ENCODE measurements around the gene CCR3.

Gene CCR3

GRCh38 chr3:46291046-46291445 is 48.8 kb downstream of the CCR3 start:
- no peaks in the 10 kb centered on the region for H3K9me3 ChIP-seq (ENCODE audit: insufficient read depth, low read length)
- TF ChIP-seq YY1 (IDR thresholded peaks at IDR 0.05; ENCODE audit: insufficient read depth, insufficient read length) (no peak), SUZ12 (IDR thresholded peaks at IDR 0.05; ENCODE audit: extremely low read depth, insufficient read depth, insufficient read length) (no peak), ZNF274 (IDR thresholded peaks at IDR 0.05; ENCODE audit: low read depth, low read length) (no peak)
- no peaks in the 10 kb centered on the region for H3K27me3 ChIP-seq (ENCODE audit: insufficient read depth, insufficient read length)
- H3K9ac ChIP-seq (ENCODE audit: insufficient read length, low read depth): no peak overlapping the region
- H3K4me3 ChIP-seq (ENCODE audit: insufficient read length, low read depth): no peak overlapping the region
- no peaks in the 10 kb centered on the region for H3K36me3 ChIP-seq (ENCODE audit: insufficient read depth, insufficient read length, low read length)
- no peak for DNase-seq (ENCODE audit: low read depth, low spot score)
- H3K4me1 ChIP-seq (ENCODE audit: insufficient read depth, insufficient read length): no peaks in the 10 kb centered on the region

- H3K9ac ChIP-seq (ENCODE audit: insufficient read length, low read depth): no peak overlapping the region
- H3K4me3 ChIP-seq (ENCODE audit: insufficient read length, low read depth): no peak overlapping the region
- H3K36me3 ChIP-seq (ENCODE audit: insufficient read depth, insufficient read length, low read length): no peaks in the 10 kb centered on the region
- H3K4me1 ChIP-seq (ENCODE audit: insufficient read depth, insufficient read length): no peaks in the 10 kb centered on the region
- no peak for DNase-seq (ENCODE audit: low read depth, low spot score)
- no peaks in the 10 kb centered on the region for H3K27me3 ChIP-seq (ENCODE audit: insufficient read depth, insufficient read length)
- no peaks in the 10 kb centered on the region for H3K9me3 ChIP-seq (ENCODE audit: insufficient read depth, low read length)
- TF ChIP-seq SUZ12 (IDR thresholded peaks at IDR 0.05; ENCODE audit: extremely low read depth, insufficient read depth, insufficient read length) (no peak), YY1 (IDR thresholded peaks at IDR 0.05; ENCODE audit: insufficient read depth, insufficient read length) (no peak), ZNF274 (IDR thresholded peaks at IDR 0.05; ENCODE audit: low read depth, low read length) (no peak)
These were observed 50.9 kb downstream of the CCR3 start for GRCh38 chr3:46293035-46293724.

- Histone ChIP-seq H3K9me3 (ENCODE audit: insufficient read depth, low read length) (no peaks in the 10 kb centered on the region), H3K4me3 (ENCODE audit: insufficient read length, low read depth) (no peak overlapping the region), H3K9ac (ENCODE audit: insufficient read length, low read depth) (no peak overlapping the region)
These were observed 52.0 kb downstream of the CCR3 start for GRCh38 chr3:46293991-46294833.

GRCh38 chr3:46296826-46297225 is 54.6 kb downstream of the CCR3 start:
- no peak overlapping the region for H3K4me3 ChIP-seq (ENCODE audit: insufficient read length, low read depth)
- H3K4me1 ChIP-seq (ENCODE audit: insufficient read depth, insufficient read length): no peaks in the 10 kb centered on the region
- H3K36me3 ChIP-seq (ENCODE audit: insufficient read depth, insufficient read length, low read length): no peaks in the 10 kb centered on the region
- H3K9ac ChIP-seq (ENCODE audit: insufficient read length, low read depth): no peak overlapping the region
- TF ChIP-seq YY1 (IDR thresholded peaks at IDR 0.05; ENCODE audit: insufficient read depth, insufficient read length): no peak
- no peak for TF ChIP-seq SUZ12 (IDR thresholded peaks at IDR 0.05; ENCODE audit: extremely low read depth, insufficient read depth, insufficient read length)
- TF ChIP-seq ZNF274 (IDR thresholded peaks at IDR 0.05; ENCODE audit: low read depth, low read length): no peak
- DNase-seq (ENCODE audit: low read depth, low spot score): no peak
- no peaks in the 10 kb centered on the region for H3K9me3 ChIP-seq (ENCODE audit: insufficient read depth, low read length)
- no peaks in the 10 kb centered on the region for H3K27me3 ChIP-seq (ENCODE audit: insufficient read depth, insufficient read length)

More at GRCh38 chr3:46293991-46294833, 52.0 kb downstream of the CCR3 start:
- no peak for DNase-seq (ENCODE audit: low read depth, low spot score)
- no peaks in the 10 kb centered on the region for H3K36me3 ChIP-seq (ENCODE audit: insufficient read depth, insufficient read length, low read length)
- TF ChIP-seq YY1 (IDR thresholded peaks at IDR 0.05; ENCODE audit: insufficient read depth, insufficient read length) (no peak), ZNF274 (IDR thresholded peaks at IDR 0.05; ENCODE audit: low read depth, low read length) (no peak), SUZ12 (IDR thresholded peaks at IDR 0.05; ENCODE audit: extremely low read depth, insufficient read depth, insufficient read length) (no peak)
- H3K27me3 ChIP-seq (ENCODE audit: insufficient read depth, insufficient read length): no peaks in the 10 kb centered on the region
- H3K4me1 ChIP-seq (ENCODE audit: insufficient read depth, insufficient read length): no peaks in the 10 kb centered on the region

GRCh38 chr3:46297658-46298423 is 55.6 kb downstream of the CCR3 start:
- no peak for TF ChIP-seq YY1 (IDR thresholded peaks at IDR 0.05; ENCODE audit: insufficient read depth, insufficient read length)
- no peak for TF ChIP-seq SUZ12 (IDR thresholded peaks at IDR 0.05; ENCODE audit: extremely low read depth, insufficient read depth, insufficient read length)
- TF ChIP-seq ZNF274 (IDR thresholded peaks at IDR 0.05; ENCODE audit: low read depth, low read length): no peak
- no peaks in the 10 kb centered on the region for H3K4me1 ChIP-seq (ENCODE audit: insufficient read depth, insufficient read length)
- H3K36me3 ChIP-seq (ENCODE audit: insufficient read depth, insufficient read length, low read length): no peaks in the 10 kb centered on the region
- DNase-seq (ENCODE audit: low read depth, low spot score): no peak
- no peaks in the 10 kb centered on the region for H3K27me3 ChIP-seq (ENCODE audit: insufficient read depth, insufficient read length)
- no peak overlapping the region for H3K4me3 ChIP-seq (ENCODE audit: insufficient read length, low read depth)
- no peak overlapping the region for H3K9ac ChIP-seq (ENCODE audit: insufficient read length, low read depth)
- no peaks in the 10 kb centered on the region for H3K9me3 ChIP-seq (ENCODE audit: insufficient read depth, low read length)

- Histone ChIP-seq H3K4me1 (ENCODE audit: insufficient read depth, insufficient read length) (no peaks in the 10 kb centered on the region), H3K9ac (ENCODE audit: insufficient read length, low read depth) (no peak overlapping the region), H3K4me3 (ENCODE audit: insufficient read length, low read depth) (no peak overlapping the region)
These were observed 56.8 kb downstream of the CCR3 start for GRCh38 chr3:46298871-46299607.

More at GRCh38 chr3:46298871-46299607, 56.8 kb downstream of the CCR3 start:
- Histone ChIP-seq H3K9me3 (ENCODE audit: insufficient read depth, low read length) (no peaks in the 10 kb centered on the region), H3K36me3 (ENCODE audit: insufficient read depth, insufficient read length, low read length) (no peaks in the 10 kb centered on the region), H3K27me3 (ENCODE audit: insufficient read depth, insufficient read length) (no peaks in the 10 kb centered on the region)
- no peak for TF ChIP-seq ZNF274 (IDR thresholded peaks at IDR 0.05; ENCODE audit: low read depth, low read length)
- DNase-seq (ENCODE audit: low read depth, low spot score): no peak

All from NT2/D1 (cell line).